HG03558 (cell line): ENCODE measurements around the gene CPNE5.

ENCODE experiments used
- ATAC-seq: cut with Tn5 transposase; IDR thresholded peaks from one replicate; pipeline ENCODE4 v1.9.1; 2021; ENCODE audit warnings: moderate number of reproducible peaks; ENCODE audit not compliant: unreplicated experiment; ENCODE audit errors: extremely low read depth

Gene CPNE5

GRCh38 chr6:36794713-36795065 lies 44.6 kb downstream of the CPNE5 start:
- ATAC-seq: no peak

- ATAC-seq: no peak
These were observed 45.1 kb downstream of the CPNE5 start for GRCh38 chr6:36793913-36794712.

GRCh38 chr6:36793296-36793912 lies 45.8 kb downstream of the CPNE5 start:
- no peak for ATAC-seq

GRCh38 chr6:36791521-36792135 lies 47.6 kb downstream of the CPNE5 start:
- no peak for ATAC-seq

GRCh38 chr6:36791085-36791484 lies 48.2 kb downstream of the CPNE5 start:
- no peak for ATAC-seq

- ATAC-seq: no peak
These were observed 50.5 kb downstream of the CPNE5 start for GRCh38 chr6:36788768-36789167.

- no peak for ATAC-seq
These were observed 51.1 kb downstream of the CPNE5 start for GRCh38 chr6:36788186-36788585.

- no peak for ATAC-seq
These were observed 52.0 kb downstream of the CPNE5 start for GRCh38 chr6:36787210-36787609.

- ATAC-seq: no peak
These were observed 53.1 kb downstream of the CPNE5 start for GRCh38 chr6:36786055-36786675.

GRCh38 chr6:36784376-36784636 lies 54.9 kb downstream of the CPNE5 start:
- ATAC-seq: no peak

- no peak for ATAC-seq
These were observed 55.5 kb downstream of the CPNE5 start for GRCh38 chr6:36783603-36784375.

GRCh38 chr6:36781669-36782068 lies 57.6 kb downstream of the CPNE5 start:
- ATAC-seq: no peak

- no peak for ATAC-seq
These were observed 58.6 kb downstream of the CPNE5 start for GRCh38 chr6:36780442-36781177.

- ATAC-seq: no peak
These were observed 60.0 kb downstream of the CPNE5 start for GRCh38 chr6:36779227-36779626.

- ATAC-seq: no peak
These were observed 61.4 kb downstream of the CPNE5 start for GRCh38 chr6:36777801-36778200.

- no peak for ATAC-seq
These were observed 63.1 kb downstream of the CPNE5 start for GRCh38 chr6:36776167-36776566.

- no peak for ATAC-seq
These were observed 64.9 kb downstream of the CPNE5 start for GRCh38 chr6:36774331-36774730.

- no peak for ATAC-seq
These were observed 66.8 kb downstream of the CPNE5 start for GRCh38 chr6:36772397-36772796.

- ATAC-seq: no peak
These were observed 68.1 kb downstream of the CPNE5 start for GRCh38 chr6:36771145-36771544.
